ENCODE data around the gene BAG2. TPM values are rescaled to one million over a fixed set of nuclear protein-coding genes. Genes with fewer than 3 reads are reported as not detected.

The BAG2 gene
- total and polyA plus RNA-seq, 2 of the 13 experiments (the other 11 are each of a cell fraction or from before 2014, with no cell fraction given): 5.7 to 15.1 TPM

DNA sequence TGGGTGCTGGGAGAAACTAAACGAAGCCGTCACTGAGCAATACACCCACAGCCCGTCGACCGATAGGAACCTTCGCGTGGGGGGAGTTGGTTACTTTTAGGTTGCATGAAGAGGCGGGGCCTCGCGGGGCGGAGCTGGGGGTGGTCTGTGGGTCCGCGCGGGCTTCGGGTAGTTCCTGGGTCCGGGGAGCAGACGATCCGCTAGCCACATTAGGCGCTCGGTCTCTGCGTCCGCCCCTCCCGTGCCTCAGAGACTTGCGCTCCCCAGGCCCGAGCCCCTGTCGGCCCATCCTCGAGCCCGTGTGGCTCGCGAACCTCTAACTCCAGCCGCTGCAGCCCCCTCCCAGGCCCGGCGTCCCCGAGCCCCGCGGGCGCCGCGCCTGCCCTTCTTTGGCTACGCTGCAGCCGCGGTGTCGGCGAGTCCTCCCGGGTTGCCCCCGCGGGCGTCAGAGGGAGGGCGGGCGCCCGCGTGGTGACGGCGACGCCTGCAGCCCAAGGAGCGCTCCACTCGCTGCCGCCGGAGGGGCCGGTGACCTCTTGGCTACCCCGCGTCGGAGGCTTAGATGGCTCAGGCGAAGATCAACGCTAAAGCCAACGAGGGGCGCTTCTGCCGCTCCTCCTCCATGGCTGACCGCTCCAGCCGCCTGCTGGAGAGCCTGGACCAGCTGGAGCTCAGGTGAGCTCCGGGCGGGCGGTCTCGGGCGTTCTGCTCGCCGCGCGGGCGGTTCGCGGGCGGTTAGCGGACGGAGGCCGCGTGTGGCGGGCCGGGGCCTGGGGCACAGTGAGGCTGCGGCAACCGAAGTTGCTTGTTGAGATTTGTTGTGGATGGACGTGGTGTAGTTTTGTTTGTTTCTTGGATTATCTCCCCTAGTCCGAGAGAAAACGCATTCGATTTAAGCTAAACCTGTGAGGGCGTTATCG lies at the start of gene BAG2 (continued):
- TF ChIP-seq, protein P1, sequence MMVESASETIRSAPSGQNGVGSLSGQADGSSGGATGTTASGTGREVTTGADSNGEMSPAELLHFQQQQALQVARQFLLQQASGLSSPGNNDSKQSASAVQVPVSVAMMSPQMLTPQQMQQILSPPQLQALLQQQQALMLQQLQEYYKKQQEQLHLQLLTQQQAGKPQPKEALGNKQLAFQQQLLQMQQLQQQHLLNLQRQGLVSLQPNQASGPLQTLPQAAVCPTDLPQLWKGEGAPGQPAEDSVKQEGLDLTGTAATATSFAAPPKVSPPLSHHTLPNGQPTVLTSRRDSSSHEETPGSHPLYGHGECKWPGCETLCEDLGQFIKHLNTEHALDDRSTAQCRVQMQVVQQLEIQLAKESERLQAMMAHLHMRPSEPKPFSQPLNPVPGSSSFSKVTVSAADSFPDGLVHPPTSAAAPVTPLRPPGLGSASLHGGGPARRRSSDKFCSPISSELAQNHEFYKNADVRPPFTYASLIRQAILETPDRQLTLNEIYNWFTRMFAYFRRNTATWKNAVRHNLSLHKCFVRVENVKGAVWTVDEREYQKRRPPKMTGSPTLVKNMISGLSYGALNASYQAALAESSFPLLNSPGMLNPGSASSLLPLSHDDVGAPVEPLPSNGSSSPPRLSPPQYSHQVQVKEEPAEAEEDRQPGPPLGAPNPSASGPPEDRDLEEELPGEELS (CRISPR knock-in tag; IDR thresholded peaks at IDR 0.05): no peak
- TF ChIP-seq ARNT2 (CRISPR knock-in tag; IDR thresholded peaks at IDR 0.05; ENCODE audit: low read depth) (peak; percentile 95), ZIK1 (CRISPR knock-in tag; IDR thresholded peaks at IDR 0.05; ENCODE audit: borderline replicate concordance, low read depth) (0 out of 2 replicates have a peak, but pooled peaks have one; percentile 25), MZF1 (CRISPR knock-in tag; IDR thresholded peaks at IDR 0.05; ENCODE audit: borderline replicate concordance) (no peak), ZNF747 (CRISPR knock-in tag; IDR thresholded peaks at IDR 0.05; ENCODE audit: borderline replicate concordance) (peak; percentile 16; the same call in 1 of the 2 replicates), ZBTB42 (CRISPR knock-in tag; IDR thresholded peaks at IDR 0.05) (peak; percentile 93), RBAK (CRISPR knock-in tag; IDR thresholded peaks at IDR 0.05) (no peak), ZNF446 (CRISPR knock-in tag; IDR thresholded peaks at IDR 0.05) (peak; percentile 80), IKZF4 (CRISPR knock-in tag; IDR thresholded peaks at IDR 0.05; ENCODE audit: borderline replicate concordance, low read depth, not compliant biosample characterization) (no peak), TAF1 (CRISPR knock-in tag; IDR thresholded peaks at IDR 0.05) (peak; percentile 92), SRSF4 (IDR thresholded peaks at IDR 0.05; ENCODE audit: low read depth, low read length, poor library complexity, severe bottlenecking) (peak; percentile 52), ZKSCAN1 (IDR thresholded peaks at IDR 0.05; ENCODE audit: low read length) (no peak), ZNF777 (CRISPR knock-in tag; IDR thresholded peaks at IDR 0.05) (peak; percentile 89), CENPX (CRISPR knock-in tag; IDR thresholded peaks at IDR 0.05) (no peak), ZNF788 (CRISPR knock-in tag; IDR thresholded peaks at IDR 0.05; ENCODE audit: borderline replicate concordance) (peak; percentile 75), ZNF549 (CRISPR knock-in tag; IDR thresholded peaks at IDR 0.05) (no peak; the same call in none of the 2 replicates)
- TF ChIP-seq, protein P2, sequence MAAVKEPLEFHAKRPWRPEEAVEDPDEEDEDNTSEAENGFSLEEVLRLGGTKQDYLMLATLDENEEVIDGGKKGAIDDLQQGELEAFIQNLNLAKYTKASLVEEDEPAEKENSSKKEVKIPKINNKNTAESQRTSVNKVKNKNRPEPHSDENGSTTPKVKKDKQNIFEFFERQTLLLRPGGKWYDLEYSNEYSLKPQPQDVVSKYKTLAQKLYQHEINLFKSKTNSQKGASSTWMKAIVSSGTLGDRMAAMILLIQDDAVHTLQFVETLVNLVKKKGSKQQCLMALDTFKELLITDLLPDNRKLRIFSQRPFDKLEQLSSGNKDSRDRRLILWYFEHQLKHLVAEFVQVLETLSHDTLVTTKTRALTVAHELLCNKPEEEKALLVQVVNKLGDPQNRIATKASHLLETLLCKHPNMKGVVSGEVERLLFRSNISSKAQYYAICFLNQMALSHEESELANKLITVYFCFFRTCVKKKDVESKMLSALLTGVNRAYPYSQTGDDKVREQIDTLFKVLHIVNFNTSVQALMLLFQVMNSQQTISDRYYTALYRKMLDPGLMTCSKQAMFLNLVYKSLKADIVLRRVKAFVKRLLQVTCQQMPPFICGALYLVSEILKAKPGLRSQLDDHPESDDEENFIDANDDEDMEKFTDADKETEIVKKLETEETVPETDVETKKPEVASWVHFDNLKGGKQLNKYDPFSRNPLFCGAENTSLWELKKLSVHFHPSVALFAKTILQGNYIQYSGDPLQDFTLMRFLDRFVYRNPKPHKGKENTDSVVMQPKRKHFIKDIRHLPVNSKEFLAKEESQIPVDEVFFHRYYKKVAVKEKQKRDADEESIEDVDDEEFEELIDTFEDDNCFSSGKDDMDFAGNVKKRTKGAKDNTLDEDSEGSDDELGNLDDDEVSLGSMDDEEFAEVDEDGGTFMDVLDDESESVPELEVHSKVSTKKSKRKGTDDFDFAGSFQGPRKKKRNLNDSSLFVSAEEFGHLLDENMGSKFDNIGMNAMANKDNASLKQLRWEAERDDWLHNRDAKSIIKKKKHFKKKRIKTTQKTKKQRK (IDR thresholded peaks at IDR 0.05; ENCODE audit: low read length): no peak
- TF ChIP-seq, protein P3, sequence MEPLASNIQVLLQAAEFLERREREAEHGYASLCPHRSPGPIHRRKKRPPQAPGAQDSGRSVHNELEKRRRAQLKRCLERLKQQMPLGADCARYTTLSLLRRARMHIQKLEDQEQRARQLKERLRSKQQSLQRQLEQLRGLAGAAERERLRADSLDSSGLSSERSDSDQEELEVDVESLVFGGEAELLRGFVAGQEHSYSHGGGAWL (CRISPR knock-in tag; IDR thresholded peaks at IDR 0.05): peak; percentile 67
- TF ChIP-seq, protein P4, sequence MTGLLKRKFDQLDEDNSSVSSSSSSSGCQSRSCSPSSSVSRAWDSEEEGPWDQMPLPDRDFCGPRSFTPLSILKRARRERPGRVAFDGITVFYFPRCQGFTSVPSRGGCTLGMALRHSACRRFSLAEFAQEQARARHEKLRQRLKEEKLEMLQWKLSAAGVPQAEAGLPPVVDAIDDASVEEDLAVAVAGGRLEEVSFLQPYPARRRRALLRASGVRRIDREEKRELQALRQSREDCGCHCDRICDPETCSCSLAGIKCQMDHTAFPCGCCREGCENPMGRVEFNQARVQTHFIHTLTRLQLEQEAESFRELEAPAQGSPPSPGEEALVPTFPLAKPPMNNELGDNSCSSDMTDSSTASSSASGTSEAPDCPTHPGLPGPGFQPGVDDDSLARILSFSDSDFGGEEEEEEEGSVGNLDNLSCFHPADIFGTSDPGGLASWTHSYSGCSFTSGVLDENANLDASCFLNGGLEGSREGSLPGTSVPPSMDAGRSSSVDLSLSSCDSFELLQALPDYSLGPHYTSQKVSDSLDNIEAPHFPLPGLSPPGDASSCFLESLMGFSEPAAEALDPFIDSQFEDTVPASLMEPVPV (CRISPR knock-in tag; IDR thresholded peaks at IDR 0.05): peak; percentile 94; the same call in 1 of the 2 replicates
- TF ChIP-seq, protein P5, sequence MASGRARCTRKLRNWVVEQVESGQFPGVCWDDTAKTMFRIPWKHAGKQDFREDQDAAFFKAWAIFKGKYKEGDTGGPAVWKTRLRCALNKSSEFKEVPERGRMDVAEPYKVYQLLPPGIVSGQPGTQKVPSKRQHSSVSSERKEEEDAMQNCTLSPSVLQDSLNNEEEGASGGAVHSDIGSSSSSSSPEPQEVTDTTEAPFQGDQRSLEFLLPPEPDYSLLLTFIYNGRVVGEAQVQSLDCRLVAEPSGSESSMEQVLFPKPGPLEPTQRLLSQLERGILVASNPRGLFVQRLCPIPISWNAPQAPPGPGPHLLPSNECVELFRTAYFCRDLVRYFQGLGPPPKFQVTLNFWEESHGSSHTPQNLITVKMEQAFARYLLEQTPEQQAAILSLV (CRISPR knock-in tag; IDR thresholded peaks at IDR 0.05; ENCODE audit: borderline replicate concordance): peak; percentile 98

Data from HepG2 (cell line).